Breast epithelium (tissue), 4 donors: Measurements from ENCODE around the gene NINJ1. TPM values are rescaled to one million over a fixed set of nuclear protein-coding genes. Genes with fewer than 3 reads are reported as not detected.
"Not testable (repeated sequence)": the region's sequence is repeated elsewhere in the genome, so short reads cannot be mapped to it uniquely, and the experiment has no call there.

Experiments
- DNase-seq, 2 donors: peaks; one replicate each; pipeline ENCODE4 v3.0.0-alpha.2; 2019; ENCODE audit warnings: low spot score in 2 of 2
- H3K27ac ChIP-seq, 2 donors: fragments of 200-600 bp; sonication (generic) in 1 of 2; one replicate each; pipeline ENCODE4 v1.5.1; 2016 to 2019; ENCODE audit warnings: mild to moderate bottlenecking in 1 of 2
- H3K27me3 ChIP-seq, 2 donors: fragments of 200-600 bp; sonication (generic) in 1 of 2; one replicate each; pipeline versions ENCODE4 v1.5.1 to v1.6.0; 2017 to 2019; ENCODE audit warnings: control low read depth in 1 of 2, mild to moderate bottlenecking in 1 of 2
- H3K36me3 ChIP-seq: fragments of 200-600 bp; one replicate; pipeline ENCODE4 v1.5.1; 2019
- H3K4me1 ChIP-seq, 2 donors: fragments of 200-600 bp; sonication (generic); one replicate each; pipeline ENCODE4 v1.5.1; 2016 to 2019; ENCODE audit warnings: control low read depth in 1 of 2
- H3K4me3 ChIP-seq, 3 donors: fragments of 200-600 bp; sonication (generic); 1 replicate in 2 of 3; 2 replicates in 1 of 3; pipeline ENCODE4 v1.5.1; 2016 to 2019; ENCODE audit warnings: mild to moderate bottlenecking in 3 of 3, moderate library complexity in 2 of 3
- H3K9me3 ChIP-seq, 2 donors: fragments of 200-600 bp; sonication (generic) in 1 of 2; one replicate each; pipeline ENCODE4 v1.5.1; 2016 to 2019; ENCODE audit warnings: control low read depth in 1 of 2
- POLR2A ChIP-seq: fragments of 450-650 bp; IDR thresholded peaks from one replicate; pipeline ENCODE4 v1.6.1; 2016; ENCODE audit warnings: antibody characterized with exemption, mild to moderate bottlenecking, moderate library complexity
- POLR2AphosphoS5 ChIP-seq, 3 donors: sonication (generic); formaldehyde crosslinking; IDR thresholded peaks; one replicate each; pipeline ENCODE4 v1.6.1; 2017; ENCODE audit warnings: antibody characterized with exemption in 3 of 3
- intact Hi-C: fragments of 100-400 bp; cut with DNase I; formaldehyde crosslinking; loops from one replicate; pipeline ENCODE4 v1.15.1; 2023; ENCODE audit warnings: low total_unique reads
- total RNA-seq, 3 donors: library from RNA; depleted of rRNA; stranded (reverse); fragments of >200 nt; gene quantifications; one replicate each; pipeline ENCODE4 v1.1.0, GENCODE V29; 2016
- TF ChIP-seq, protein P1 (sequence below), 3 donors: fragments of 450-650 bp; IDR thresholded peaks; one replicate each; pipeline ENCODE4 v1.5.1; 2016 to 2017; ENCODE audit warnings: antibody characterized with exemption in 3 of 3, mild to moderate bottlenecking in 3 of 3, moderate library complexity in 3 of 3

The NINJ1 gene
- total RNA-seq, 3 donors from 2014 or later = 89.8 to 109 (median 109) TPM

GRCh38 chr9:93151097-93151784 lies 17.2 kb upstream of the NINJ1 start:
- H3K4me3 ChIP-seq = no peak overlapping the region
- DNase-seq = no peak
- intact Hi-C loops = no loop called here
- no peaks in the 10 kb centered on the region for H3K27me3 ChIP-seq
- no peaks in the 10 kb centered on the region for H3K9me3 ChIP-seq
- TF ChIP-seq POLR2AphosphoS5 (IDR thresholded peaks at IDR 0.05) (no peak), POLR2A (no peak)
- TF ChIP-seq, protein P1, sequence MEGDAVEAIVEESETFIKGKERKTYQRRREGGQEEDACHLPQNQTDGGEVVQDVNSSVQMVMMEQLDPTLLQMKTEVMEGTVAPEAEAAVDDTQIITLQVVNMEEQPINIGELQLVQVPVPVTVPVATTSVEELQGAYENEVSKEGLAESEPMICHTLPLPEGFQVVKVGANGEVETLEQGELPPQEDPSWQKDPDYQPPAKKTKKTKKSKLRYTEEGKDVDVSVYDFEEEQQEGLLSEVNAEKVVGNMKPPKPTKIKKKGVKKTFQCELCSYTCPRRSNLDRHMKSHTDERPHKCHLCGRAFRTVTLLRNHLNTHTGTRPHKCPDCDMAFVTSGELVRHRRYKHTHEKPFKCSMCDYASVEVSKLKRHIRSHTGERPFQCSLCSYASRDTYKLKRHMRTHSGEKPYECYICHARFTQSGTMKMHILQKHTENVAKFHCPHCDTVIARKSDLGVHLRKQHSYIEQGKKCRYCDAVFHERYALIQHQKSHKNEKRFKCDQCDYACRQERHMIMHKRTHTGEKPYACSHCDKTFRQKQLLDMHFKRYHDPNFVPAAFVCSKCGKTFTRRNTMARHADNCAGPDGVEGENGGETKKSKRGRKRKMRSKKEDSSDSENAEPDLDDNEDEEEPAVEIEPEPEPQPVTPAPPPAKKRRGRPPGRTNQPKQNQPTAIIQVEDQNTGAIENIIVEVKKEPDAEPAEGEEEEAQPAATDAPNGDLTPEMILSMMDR (IDR thresholded peaks at IDR 0.05) = no peak
- H3K27ac ChIP-seq = no peak overlapping the region
- H3K4me1 ChIP-seq = no peaks in the 10 kb centered on the region
- H3K36me3 ChIP-seq = no peaks in the 10 kb centered on the region

GRCh38 chr9:93149361-93149760 lies 15.3 kb upstream of the NINJ1 start:
- TF ChIP-seq, protein P1 (IDR thresholded peaks at IDR 0.05) = no peak
- TF ChIP-seq POLR2AphosphoS5 (IDR thresholded peaks at IDR 0.05) (no peak), POLR2A (no peak)
- intact Hi-C loops = no loop called here
- Histone ChIP-seq H3K4me1 (no peaks in the 10 kb centered on the region), H3K27ac (no peak overlapping the region), H3K27me3 (no peaks in the 10 kb centered on the region), H3K9me3 (no peaks in the 10 kb centered on the region), H3K4me3 (no peak overlapping the region), H3K36me3 (no peaks in the 10 kb centered on the region)
- no peak for DNase-seq

DNA sequence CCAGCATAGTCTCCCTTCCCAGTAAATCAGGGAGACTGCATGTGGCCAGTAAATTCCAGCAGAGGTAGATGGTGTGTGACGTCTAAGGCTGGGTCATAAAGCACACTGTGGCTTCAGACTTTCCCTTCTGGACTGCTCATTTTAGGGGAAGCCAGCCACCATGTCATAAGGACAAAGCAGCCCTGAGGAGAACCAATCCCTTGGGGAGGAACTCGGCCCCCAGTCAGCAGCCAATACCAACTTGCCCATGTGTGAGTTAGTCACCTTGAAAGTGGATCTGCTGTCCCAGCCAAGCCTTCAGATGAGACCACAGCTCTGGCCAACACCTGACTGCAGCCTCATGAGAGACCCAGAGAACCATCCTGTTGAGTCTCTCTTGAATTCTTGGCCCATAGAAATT lies 14.7 kb upstream of the NINJ1 start:
- Histone ChIP-seq H3K36me3 (no peaks in the 10 kb centered on the region), H3K27ac (no peak overlapping the region), H3K9me3 (no peaks in the 10 kb centered on the region), H3K4me3 (no peak overlapping the region), H3K4me1 (no peaks in the 10 kb centered on the region), H3K27me3 (no peaks in the 10 kb centered on the region)
- DNase-seq = no peak
- intact Hi-C loops = no loop called here
- TF ChIP-seq, protein P1 (IDR thresholded peaks at IDR 0.05) = no peak
- no peak for TF ChIP-seq POLR2A
- TF ChIP-seq POLR2AphosphoS5 (IDR thresholded peaks at IDR 0.05) = no peak

GRCh38 chr9:93147632-93148031 lies 13.6 kb upstream of the NINJ1 start:
- Histone ChIP-seq H3K27me3 (no peaks in the 10 kb centered on the region), H3K4me1 (no peaks in the 10 kb centered on the region), H3K27ac (no peak overlapping the region), H3K4me3 (no peak overlapping the region), H3K9me3 (no peaks in the 10 kb centered on the region), H3K36me3 (no peaks in the 10 kb centered on the region)
- intact Hi-C loops = no loop called here
- DNase-seq = no peak
- TF ChIP-seq, protein P1 (IDR thresholded peaks at IDR 0.05) = no peak
- TF ChIP-seq POLR2AphosphoS5 (IDR thresholded peaks at IDR 0.05) (no peak), POLR2A (no peak)

- H3K4me1 ChIP-seq, H3K36me3 ChIP-seq, DNase-seq, intact Hi-C loops, H3K4me3 ChIP-seq, H3K9me3 ChIP-seq, H3K27me3 ChIP-seq, H3K27ac ChIP-seq: not testable (repeated sequence)
Observed at GRCh38 chr9:93146696-93147095, 12.6 kb upstream of the NINJ1 start.
